ENCODE data around the gene EPS8. TPM values are rescaled to one million over a fixed set of nuclear protein-coding genes. Genes with fewer than 3 reads are reported as not detected.

Gene EPS8
- total RNA-seq, 1 experiment from 2014 or later = 32.0 TPM

DNA sequence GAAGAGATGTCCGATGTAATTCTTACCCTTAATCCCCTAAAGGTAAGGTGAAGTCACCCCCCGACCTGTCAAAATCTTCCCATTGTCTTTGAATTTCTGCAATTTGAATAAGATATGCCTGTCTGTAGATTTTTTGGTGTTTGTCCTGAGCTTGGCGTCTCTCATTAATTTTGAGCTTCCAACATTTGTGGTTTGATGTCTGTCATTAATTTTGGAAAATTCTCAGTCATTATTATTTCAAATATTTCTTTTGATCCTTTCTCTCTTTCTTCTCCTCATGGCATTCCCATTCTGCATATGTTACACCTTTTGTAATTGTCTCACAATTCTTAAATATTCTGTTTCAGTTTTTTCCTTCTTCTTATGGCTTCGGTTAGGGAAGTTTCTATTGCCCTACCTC lies 60.1 kb downstream of the EPS8 start:
- Histone ChIP-seq H3K9me3 (ENCODE audit: control insufficient read depth, insufficient read depth, low read depth, low read length) (no peaks in the 10 kb centered on the region), H3K4me1 (ENCODE audit: control insufficient read depth, insufficient read depth, low read length) (peaks cover 5% of the 10 kb centered on the region; the same call in 1 of the 2 replicates), H3K27me3 (ENCODE audit: control insufficient read depth, insufficient read depth, low read length) (no peaks in the 10 kb centered on the region), H3K36me3 (ENCODE audit: control insufficient read depth, insufficient read depth, low read length) (no peaks in the 10 kb centered on the region), H3K4me3 (ENCODE audit: low read depth in 2 of 2, low read length in 2 of 2) (no peak overlapping the region), H3K27ac (ENCODE audit: low read length) (no peak overlapping the region)
- no peak for TF ChIP-seq POLR2AphosphoS5 (IDR thresholded peaks at IDR 0.05; ENCODE audit: low read depth, low read length)
- no peak for TF ChIP-seq SIN3A (IDR thresholded peaks at IDR 0.05; ENCODE audit: borderline replicate concordance, insufficient read depth, low read depth, low read length)
- TF ChIP-seq, protein P1, sequence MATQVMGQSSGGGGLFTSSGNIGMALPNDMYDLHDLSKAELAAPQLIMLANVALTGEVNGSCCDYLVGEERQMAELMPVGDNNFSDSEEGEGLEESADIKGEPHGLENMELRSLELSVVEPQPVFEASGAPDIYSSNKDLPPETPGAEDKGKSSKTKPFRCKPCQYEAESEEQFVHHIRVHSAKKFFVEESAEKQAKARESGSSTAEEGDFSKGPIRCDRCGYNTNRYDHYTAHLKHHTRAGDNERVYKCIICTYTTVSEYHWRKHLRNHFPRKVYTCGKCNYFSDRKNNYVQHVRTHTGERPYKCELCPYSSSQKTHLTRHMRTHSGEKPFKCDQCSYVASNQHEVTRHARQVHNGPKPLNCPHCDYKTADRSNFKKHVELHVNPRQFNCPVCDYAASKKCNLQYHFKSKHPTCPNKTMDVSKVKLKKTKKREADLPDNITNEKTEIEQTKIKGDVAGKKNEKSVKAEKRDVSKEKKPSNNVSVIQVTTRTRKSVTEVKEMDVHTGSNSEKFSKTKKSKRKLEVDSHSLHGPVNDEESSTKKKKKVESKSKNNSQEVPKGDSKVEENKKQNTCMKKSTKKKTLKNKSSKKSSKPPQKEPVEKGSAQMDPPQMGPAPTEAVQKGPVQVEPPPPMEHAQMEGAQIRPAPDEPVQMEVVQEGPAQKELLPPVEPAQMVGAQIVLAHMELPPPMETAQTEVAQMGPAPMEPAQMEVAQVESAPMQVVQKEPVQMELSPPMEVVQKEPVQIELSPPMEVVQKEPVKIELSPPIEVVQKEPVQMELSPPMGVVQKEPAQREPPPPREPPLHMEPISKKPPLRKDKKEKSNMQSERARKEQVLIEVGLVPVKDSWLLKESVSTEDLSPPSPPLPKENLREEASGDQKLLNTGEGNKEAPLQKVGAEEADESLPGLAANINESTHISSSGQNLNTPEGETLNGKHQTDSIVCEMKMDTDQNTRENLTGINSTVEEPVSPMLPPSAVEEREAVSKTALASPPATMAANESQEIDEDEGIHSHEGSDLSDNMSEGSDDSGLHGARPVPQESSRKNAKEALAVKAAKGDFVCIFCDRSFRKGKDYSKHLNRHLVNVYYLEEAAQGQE (IDR thresholded peaks at IDR 0.05; ENCODE audit: insufficient read depth in 1 of 2, low read depth in 2 of 2, low read length in 1 of 2) = no peak
- TF ChIP-seq CTCF (IDR thresholded peaks at IDR 0.05) = no peak
- TF ChIP-seq TCF7L2 (IDR thresholded peaks at IDR 0.05; ENCODE audit: low read depth, low read length) = no peak
- no TSS peak for BruUV-seq (replicated peaks)
- in situ Hi-C loops (cut with HindIII; ENCODE audit: low pct_unique_long_range_greater_than_20kb, low sequenced_read_pairs) (no loop called here), intact Hi-C loops (cut with micrococcal nuclease; ENCODE audit: unreplicated experiment) (no loop called here)
- no peak for ATAC-seq
- no peak for DNase-seq (ENCODE audit: low read depth, low spot score)
- CTCF ChIA-PET = no interaction called here
- POLR2A ChIA-PET = no interaction called here

GRCh38 chr12:15728118-15728598 lies 61.0 kb downstream of the EPS8 start:
- in situ Hi-C loops (cut with HindIII; ENCODE audit: low pct_unique_long_range_greater_than_20kb, low sequenced_read_pairs) = no loop called here

More at GRCh38 chr12:15728118-15728598, 61.0 kb downstream of the EPS8 start:
- CTCF ChIA-PET = no interaction called here
- POLR2A ChIA-PET = no interaction called here
- no TSS peak for BruUV-seq (replicated peaks)
- Histone ChIP-seq H3K4me1 (ENCODE audit: control insufficient read depth, insufficient read depth, low read length) (peaks cover 5% of the 10 kb centered on the region; the same call in 1 of the 2 replicates), H3K9me3 (ENCODE audit: control insufficient read depth, insufficient read depth, low read depth, low read length) (no peaks in the 10 kb centered on the region), H3K27me3 (ENCODE audit: control insufficient read depth, insufficient read depth, low read length) (no peaks in the 10 kb centered on the region), H3K36me3 (ENCODE audit: control insufficient read depth, insufficient read depth, low read length) (no peaks in the 10 kb centered on the region), H3K27ac (ENCODE audit: low read length) (no peak overlapping the region), H3K4me3 (ENCODE audit: low read depth in 2 of 2, low read length in 2 of 2) (no peak overlapping the region)
- ATAC-seq = peak; percentile 72; the same call in 1 of the 2 replicates
- intact Hi-C loops (cut with micrococcal nuclease; ENCODE audit: unreplicated experiment) = no loop called here
- DNase-seq (ENCODE audit: low read depth, low spot score) = peak; percentile 47
- TF ChIP-seq POLR2AphosphoS5 (IDR thresholded peaks at IDR 0.05; ENCODE audit: low read depth, low read length) = no peak
- TF ChIP-seq, protein P1 (IDR thresholded peaks at IDR 0.05; ENCODE audit: insufficient read depth in 1 of 2, low read depth in 2 of 2, low read length in 1 of 2) = no peak
- TF ChIP-seq SIN3A (IDR thresholded peaks at IDR 0.05; ENCODE audit: borderline replicate concordance, insufficient read depth, low read depth, low read length) = no peak
- no peak for TF ChIP-seq CTCF (IDR thresholded peaks at IDR 0.05)
- TF ChIP-seq TCF7L2 (IDR thresholded peaks at IDR 0.05; ENCODE audit: low read depth, low read length) = no peak
